Activated CD4-positive, alpha-beta T cell treated with anti-CD3 and anti-CD28 coated beads, Interleukin-2, Interleukin-6, amounts not matched to agents 100 ng/mL and 50 ng/mL, durations not matched to agents 16 hours and 8 hours (primary cell): ENCODE data around the gene HMCES.
"Not testable (repeated sequence)": the region's sequence is repeated elsewhere in the genome, so short reads cannot be mapped to it uniquely, and the experiment has no call there.

ENCODE experiments used
- DNase-seq: peaks from one replicate; pipeline ENCODE4 v3.0.0-alpha.2; 2020

HMCES gene

DNA sequence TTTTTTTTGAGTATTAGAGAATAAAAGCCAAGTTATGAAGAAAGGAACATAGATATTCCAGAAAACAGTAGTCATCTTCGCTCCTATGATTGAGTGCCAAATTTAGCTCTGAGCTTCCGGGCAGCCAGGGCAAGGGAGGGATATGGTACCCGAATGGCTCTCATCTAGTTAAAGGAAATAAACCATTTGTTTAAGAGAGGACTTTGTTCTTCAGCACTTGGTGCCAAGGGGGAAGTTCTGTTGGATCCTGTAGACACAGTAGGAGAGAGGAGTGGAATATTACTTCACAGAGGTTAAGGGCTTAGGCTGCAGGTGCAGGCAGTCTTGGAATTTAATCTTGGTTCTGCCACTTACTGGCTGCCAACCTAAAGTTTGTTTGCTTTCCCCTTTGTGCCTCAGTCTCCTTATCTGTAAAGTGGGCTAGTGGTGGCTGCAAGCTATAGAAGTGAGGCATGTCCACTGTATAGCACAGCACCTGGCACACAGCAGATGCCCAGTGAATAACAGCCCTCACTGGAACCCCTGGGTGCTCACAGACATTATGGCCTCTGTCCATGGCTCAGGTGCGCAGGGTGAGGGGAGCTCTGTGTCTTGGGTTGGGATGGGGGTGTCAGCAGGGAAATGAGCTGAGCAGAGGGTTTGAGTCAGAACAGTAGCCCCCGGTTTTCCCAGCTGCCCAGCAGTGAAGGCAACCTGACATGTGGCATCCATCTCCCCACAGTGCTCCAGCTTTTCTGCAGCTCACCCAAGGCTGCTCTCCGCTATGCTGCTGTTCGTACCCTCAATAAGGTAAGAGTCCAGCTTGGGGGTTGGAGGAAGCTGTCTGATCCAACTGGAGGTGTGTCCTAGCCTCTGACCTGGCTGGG lies 18.8 kb upstream of the HMCES start:
- DNase-seq = no peak

DNA sequence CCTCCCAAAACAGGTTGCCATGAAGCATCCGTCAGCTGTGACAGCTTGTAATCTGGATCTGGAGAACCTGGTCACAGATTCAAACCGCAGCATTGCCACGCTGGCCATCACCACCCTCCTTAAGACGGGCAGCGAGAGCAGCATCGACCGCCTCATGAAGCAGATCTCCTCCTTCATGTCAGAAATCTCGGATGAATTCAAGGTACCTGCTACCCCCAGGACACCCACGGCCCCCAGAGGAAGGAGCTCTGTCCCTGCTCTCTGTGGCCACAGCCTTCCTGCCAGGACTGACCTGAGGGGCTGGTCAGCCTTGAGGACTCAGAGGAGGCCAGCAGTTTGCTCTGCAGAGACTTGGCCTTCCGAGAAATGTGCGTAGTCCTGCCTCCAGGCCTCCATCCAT lies 18.1 kb upstream of the HMCES start:
- no peak for DNase-seq

DNA sequence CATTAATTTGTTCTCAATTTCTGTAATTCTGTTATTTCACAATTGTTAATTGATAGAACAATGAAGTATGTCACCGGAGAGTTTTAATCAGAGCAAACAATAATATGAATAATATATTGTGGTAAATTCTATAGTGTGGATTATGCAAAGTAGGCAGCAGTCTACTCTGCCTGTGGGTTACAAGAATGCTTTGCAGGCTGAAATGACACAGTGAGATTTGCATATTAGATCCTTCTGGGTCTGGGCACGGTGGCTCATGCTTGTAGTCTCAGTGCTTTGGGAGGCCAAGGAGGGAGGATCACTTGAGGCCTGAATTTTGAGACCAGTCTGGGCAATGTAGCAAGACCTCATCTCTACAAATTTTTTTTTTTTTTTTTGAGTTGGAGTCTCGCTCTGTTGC lies 16.8 kb upstream of the HMCES start:
- no peak for DNase-seq

DNA sequence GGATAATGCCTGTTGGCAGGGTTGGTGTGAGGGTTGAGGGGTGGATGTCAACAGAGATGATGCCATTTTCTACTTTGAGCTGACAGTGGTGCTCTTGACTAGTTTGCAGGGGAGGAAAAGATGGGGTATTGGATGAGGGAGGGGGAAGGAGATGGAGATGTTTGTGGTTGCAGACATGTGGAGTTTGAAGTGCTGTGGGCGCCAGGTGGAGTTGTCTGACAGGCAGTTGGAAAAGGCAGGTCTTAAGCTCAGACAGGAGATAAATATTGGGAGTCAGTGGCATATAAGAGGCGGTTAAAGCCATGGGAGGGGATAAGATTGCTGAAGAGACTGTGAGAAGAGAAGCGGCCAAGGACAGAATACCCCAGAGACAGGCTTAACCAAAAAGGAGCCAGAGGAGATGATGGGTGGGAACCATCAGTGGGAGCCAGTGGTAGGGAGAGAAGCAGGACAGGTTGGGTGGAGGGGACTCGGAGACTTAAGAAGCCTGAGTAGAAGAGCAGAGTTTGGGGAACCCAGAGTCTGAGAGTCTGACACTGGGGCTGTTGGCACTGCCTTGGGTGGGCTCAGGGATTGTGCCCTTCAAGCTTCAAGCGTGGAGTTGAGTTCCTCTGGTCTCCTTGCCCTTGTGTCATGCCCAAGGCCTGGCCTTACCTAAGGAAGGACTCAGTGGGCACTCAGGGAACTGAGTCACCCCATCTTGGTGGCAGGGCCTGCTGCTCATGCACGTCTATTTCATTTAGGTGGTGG lies 15.3 kb upstream of the HMCES start:
- DNase-seq = no peak

DNA sequence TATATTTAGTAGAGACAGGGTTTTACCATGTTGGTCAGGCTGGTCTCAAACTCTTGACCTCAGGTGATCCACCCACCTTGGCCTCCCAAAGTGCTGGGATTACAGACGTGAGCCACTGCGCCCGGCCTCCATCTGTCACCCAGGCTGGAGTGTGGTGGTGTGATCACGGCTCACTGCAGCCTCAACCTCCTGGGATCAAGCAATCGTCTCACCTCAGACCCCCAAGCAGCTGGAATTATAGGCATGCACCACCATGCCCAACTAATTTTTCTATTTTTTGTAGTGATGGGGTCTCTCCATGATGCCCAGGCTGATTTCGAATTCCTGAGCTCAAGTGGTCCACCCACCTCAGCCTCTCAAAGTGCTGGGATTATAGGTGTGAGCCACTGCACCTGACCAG lies 13.7 kb upstream of the HMCES start:
- not testable (repeated sequence) for DNase-seq

DNA sequence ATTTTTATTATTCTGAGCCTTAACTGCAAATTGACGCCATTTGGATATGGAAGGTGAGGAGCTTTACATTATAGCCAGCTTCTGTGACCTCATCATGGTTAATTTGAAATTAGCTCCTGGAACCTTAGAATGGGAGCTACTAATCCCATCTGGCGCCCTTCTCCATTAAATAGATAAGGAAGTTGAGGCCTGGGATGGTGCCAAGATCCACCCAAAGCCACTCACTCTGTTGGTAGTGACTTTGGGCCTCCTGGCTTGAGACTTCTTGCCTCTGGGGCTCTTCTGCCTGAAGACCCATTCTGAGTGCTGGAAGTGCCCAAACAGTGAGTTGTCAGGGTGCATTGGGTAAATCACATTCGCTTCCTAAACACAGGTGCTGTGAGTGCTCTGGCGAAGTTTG lies 12.0 kb upstream of the HMCES start:
- no peak for DNase-seq

DNA sequence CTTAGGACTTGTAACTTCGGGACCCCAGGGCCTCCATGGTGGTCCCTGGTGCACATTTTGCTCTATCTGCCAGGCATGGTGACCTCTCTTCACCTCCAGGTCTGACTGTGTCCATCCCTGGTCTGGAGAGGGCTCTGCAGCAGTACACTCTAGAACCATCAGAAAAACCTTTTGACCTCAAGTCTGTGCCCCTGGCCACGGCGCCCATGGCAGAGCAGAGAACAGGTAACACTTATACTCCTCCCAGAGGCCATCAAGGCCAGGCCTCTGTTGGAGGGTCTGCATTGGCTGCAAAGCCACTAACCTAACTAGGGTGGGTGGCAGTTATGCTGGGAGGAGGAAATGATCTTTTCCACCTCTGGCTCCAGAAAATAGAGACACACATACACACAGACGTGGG lies 10.3 kb upstream of the HMCES start:
- no peak for DNase-seq

DNA sequence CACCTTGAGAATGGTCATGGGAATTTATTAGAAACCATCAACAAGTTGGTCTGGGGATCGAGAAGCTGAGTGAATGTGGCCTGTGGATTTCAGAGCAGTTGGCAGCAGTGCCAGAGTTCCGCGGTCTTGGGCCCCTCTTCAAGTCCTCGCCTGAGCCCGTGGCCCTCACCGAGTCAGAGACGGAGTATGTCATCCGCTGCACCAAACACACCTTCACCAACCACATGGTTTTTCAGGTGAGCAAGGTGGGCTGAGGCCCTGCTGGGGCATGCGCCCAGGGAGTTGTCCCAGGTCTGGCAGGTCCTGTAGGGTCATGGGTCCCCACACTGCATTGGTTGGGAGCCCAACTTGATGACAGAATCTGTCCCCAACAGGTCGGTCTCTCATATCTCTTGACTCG lies 7.0 kb upstream of the HMCES start:
- no peak for DNase-seq

DNA sequence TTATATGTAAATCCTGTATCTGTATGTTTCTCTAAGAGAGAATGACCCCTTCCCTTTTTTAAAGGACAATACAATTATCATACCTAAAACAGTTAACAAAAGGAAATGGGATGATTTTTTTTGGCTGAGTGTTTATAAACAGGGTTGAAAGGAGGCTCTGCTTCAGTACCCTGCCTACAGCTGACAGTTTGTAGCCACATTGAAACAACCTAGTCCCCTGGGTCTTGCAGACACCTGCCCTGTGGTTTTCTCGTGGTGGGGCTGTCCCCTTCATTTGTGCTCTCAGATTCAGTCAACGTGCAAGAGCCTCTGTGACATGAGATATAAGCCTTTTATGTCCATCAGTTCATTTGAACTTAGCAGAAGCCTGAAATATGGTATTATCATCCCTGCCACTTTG lies 2.3 kb upstream of the HMCES start:
- peak; percentile 42 for DNase-seq

DNA sequence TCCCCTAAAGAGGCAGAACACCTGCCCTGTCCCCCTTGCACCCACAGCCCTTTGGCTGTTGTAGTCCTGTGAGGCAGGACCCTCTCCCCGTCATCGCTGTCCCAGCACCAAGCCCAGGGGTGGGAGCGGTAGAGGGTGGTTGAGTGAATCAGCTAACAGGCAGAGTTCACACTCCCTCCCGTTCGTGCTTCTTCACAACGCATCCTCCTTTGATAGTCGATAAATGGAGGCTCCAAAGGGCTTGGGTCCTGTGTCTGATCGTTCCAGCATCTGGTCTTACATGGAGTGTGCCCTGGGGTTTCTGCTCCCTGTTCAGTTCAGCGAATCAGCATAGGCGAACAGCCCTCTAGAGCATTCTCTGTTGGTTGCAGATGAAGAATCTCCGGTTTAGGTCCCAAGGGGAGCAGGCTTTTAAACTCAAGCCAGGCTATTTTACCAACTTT lies 820 bp upstream of the HMCES start:
- no peak for DNase-seq

DNA sequence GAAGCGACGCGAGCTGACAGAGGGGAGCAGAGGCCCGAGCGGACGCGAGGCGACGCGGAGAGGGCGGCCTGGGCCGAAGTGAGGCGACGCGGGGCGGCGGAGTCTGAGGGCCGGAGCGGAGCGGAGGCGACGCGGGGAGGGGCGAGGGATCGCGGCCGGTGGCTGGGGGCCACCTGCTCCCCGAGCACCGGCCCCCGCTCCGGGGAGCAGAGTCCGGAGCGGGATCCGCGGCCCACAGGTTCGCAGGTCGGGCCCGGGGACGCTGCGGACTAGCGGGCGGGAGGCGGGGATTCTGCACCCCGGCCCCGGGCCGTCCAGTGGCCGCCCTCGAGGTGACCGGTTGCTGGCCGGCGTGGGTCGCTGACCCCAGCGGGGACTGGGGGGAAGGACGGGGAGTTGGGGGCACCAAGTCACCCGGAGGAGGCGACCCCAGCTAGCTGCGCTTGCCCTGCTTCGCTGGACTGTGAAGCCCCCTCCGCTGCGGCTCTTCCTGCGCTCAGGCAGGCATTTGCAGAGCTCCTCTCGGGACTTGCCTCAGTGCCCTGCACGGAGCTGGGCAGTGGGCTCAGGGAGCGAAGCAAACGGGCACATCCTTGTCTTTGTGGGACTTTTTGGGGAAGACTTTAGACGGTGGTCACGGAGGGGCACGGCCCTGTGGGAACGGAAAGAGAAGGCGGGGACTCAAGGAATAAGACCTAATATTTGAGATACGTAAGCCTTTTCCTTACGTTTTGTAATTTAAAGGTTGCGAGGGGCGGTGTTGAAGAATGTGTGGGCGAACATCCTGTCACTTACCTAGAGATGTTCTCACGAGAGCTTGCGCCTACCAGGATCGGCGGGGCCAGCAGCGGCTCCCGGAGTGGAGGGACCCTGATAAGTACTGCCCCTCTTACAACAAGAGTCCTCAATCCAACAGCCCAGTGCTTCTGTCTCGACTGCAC lies 566 bp downstream of the HMCES start:
- peak; percentile 66 for DNase-seq

DNA sequence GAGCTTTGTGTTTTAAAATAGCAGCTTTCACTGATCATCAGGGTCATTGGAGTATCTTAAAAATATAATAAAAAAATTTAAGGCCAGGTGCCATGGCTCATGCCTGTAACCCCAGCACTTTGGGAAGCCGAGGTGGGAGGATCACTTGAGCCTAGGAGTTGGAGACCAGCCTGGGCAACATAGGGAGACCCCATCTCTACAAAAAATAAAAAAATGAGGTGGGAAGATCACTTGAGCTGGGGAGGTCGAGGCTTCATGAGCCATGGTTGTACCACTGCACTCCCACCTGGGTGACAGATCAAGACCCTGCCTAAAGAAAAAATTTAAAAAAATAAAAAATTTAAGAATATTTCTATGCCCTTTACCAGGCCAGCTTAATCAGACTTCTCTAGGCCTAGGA lies 1.5 kb downstream of the HMCES start:
- DNase-seq = no peak

DNA sequence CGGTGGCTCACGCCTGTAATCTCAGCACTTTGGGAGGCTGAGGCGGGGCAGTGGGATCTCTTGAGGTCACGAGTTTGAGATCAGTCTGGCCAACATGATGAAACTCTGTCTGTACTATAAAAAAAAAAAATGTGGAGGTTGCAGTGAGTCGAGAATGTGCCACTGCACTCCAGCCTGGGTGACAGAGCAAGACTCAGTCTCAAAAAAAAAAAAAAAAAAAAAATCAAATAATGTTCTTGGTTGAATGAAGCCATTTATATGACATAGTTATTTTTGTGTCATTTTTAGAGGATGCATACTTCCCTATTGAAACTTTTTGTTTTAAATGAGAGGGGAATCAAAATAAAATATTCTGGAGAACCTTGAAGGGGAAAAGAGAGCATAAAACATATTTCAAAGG lies 3.1 kb downstream of the HMCES start:
- DNase-seq = no peak

DNA sequence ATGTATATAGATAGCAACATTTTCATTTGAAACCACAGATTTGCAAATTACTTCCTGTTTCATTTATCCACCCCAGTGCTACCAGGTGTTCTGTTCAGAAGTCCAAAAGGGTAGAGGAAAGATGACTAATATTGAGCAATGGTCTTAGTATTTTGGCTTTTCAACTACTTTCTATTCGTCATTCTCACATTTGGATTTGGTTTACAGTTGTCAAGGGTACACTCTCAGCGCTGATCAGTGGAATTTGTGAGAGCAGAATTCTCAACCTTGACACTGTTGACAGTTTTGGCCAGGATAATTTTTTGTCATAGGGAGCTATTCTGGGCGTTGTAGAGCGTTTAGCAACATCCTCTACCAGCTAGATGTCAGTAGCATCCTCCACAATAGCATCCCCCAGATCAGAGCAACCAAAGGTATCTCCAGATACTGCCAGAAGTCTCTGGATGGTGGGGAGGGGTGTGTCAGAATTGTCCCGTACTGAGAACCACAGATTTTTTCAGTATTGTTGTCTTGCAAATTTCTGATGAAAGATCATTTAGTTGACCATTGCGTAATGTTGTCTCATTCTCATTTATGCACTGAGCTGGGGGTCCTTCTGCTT lies 4.2 kb downstream of the HMCES start:
- DNase-seq = peak; percentile 70

DNA sequence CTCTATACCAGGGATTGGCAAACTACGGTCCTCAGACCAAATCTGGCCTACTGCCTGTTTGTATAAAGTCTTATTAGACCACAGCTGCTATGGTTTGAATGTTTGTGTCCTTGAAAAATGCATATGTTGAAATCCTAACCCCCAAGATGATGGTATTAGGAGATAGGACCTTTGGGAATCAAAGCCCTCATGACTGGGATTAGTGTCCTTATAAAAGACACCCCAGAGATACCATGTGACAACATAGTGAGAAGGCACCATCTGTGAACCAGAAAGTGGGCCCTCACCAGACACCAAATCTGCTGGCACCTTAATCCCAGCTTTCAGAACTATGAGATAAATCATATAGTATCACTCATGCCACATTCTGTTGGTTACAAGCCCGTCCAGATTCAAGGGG lies 7.4 kb downstream of the HMCES start:
- DNase-seq = no peak

DNA sequence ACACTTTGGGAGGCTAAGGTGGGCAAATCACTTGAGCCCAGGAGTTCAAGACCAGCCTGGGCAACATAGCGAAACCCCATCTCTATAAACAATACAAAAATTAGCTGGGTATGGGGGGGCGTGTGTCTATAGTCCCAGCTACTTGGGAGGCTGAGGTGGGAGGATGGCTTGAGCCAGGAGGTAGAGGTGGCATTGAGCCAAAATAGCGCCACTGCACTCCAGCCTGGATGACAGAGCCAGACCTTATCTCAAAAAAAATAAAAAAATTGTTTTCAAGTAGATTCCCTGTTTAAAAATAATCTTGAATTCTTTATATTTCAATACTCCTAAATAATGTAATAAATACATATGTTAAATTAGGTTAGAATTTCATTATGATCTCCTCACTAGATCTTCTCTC lies 9.8 kb downstream of the HMCES start:
- DNase-seq = no peak

DNA sequence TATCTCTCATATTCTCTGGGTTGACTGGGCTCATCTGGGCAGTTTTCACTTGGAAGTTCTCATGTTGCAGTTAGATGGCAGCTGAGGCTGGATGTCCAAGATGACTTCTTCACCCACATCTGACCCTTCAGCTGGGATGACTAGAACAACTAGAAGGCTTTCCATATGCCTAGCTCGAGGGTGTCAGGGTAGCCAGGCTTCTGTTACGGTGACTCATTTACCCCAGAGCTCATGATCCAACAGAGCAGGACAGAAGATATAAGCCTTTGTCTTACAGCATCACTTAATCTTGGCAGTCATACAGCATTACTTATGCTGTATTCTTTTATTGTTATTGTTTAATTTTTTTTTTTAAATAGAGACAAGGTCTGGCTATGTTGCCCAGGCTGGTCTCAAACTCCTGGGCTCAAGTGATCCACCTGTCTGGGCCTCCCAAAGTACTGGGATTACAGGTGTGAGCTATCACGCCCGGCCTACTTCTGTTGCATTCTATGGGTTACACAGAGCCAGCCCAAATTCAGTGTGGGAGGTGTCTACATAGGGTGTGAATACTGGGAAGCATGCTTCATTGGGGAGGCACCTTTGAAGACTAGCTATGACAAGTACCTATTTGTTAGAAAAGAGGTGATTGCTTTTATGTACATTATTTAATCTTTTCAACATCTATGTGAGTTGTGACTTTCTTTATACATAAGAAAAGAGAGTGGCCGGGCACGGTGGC lies 10.7 kb downstream of the HMCES start:
- no peak for DNase-seq

DNA sequence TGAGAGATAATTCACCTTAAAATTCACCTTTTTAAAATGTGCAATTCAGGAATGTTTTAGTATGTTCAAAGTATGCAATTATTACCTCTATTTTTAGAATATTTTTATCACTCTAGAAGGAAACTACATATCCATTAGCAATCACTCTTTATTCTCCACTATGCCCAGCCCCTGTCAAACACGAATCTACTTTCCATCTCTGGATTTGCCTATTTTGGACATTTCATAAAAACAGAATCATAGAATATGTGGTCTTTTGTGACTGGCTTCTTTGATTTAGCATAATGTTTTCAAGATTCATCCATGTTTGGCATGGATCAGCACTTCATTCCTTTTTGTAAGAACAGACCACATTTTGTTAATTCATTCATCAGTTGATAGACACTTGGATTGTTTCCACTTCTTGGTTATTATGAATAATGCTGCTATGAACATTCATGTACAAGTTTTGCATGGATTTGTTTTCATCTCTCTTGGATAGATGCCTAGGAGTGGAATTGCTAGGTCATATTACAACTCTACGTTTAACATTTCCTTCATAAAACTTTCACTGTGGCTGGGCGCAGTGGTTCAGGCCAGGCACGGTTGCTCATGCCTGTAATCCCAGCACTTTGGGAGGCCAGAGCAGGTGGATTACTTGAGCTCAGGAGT lies 12.7 kb downstream of the HMCES start:
- DNase-seq = no peak

DNA sequence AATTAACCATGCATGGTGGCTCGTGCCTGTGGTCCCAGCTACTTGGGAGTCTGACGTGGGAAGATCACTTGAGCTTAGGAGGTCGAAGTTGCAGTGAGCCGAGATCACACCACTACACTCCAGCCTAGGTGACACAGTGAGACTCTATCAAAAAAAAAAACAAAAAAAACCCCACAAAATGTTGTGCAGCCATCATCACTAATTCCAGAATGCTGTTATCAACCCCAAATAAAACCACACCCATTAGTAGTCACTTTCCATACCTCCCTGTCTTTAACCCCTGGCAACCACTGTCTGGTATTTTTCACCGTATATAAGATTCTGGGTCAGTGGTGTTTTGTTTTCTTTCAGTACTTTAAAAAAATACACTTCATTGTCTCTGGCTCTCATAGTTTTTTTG lies 16.6 kb downstream of the HMCES start:
- DNase-seq = no peak

DNA sequence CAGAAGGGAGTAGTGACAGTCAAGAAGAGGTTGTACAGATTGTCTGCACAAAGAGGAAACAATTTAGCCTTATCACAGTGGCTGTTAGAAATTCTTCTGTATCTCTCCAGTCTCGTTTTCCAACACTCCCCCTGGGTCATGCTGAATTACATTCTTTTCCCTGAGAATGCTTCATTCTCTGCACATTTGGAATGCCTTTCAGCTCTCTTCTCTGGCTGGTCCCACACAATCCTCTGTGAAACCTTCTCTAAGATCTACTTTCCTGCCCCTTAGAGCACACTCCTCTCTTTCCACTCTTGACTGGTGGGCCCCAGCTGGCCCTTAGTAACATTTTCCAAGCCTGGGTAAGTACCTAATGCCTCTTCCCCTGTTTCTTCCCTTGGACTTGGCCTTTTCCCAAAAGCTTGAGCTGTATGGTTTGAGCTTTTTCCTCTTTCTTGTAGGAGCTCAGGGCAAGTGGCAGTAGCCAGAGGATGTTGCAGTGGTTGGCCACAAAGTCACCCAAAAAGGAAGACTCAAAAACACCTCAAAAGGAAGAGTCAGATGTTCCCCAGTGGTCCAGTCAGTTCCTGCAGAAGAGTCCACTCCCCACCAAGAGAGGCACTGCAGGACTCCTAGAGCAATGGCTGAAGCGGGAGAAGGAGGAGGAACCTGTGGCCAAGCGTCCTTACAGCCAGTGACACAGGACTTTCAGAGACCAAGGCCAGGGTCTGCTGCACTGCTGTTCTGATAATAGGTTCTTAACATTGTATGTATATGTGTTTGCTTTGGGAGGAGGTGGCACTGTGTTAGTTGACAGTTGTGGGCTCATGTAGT lies 25.7 kb downstream of the HMCES start:
- DNase-seq = no peak

DNA sequence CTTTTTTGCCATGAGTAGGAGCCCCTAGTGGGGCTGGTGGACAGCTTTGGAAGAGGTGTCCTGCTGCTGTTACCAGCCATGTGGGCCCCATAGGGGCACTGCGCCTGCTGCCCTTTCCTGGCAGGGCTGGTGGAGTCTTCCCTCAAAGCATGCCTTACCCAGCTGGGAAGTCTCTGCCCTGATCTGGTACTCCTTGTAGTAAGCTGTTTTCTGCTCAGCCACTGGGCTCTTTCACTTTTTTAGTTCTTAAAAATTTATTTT lies 26.2 kb downstream of the HMCES start:
- no peak for DNase-seq
